ENCODE results near the gene NCAPG. TPM values are rescaled to one million over a fixed set of nuclear protein-coding genes. Genes with fewer than 3 reads are reported as not detected.

NCAPG gene
- total and polyA plus RNA-seq, 9 of the 15 experiments (the other 6 are each of a cell fraction or from before 2014, with no cell fraction given), result 25.6 to 102 (median 65.3) TPM

DNA sequence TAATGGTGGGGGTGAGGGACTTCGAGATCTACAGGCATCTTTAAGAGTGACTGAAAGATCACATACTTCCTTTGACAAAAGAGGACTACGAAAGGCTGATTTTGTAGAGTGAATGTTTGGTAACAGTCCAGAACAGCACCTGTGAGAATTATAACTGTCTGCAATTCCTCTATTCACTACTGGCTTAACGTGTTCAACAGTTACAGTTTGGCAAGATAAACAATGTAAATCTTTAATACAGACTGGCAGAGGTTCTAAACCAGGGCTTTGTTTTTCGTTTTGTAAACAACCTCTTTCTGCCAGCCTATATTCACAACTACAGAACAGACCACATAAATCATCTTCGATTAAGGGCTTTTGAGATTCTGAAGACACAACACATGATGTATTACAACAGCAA lies 66.9 kb downstream of the NCAPG start:
- FAIRE-seq (no peak), ATAC-seq (no peak), DNase-seq (ENCODE audit: extremely low read depth in 1 of 4, low spot score in 3 of 4) (no peak)
- H3K27me3 ChIP-seq (ENCODE audit: control insufficient read depth in 2 of 2, insufficient read depth in 2 of 2, low read length in 2 of 2), result no peaks in the 10 kb centered on the region
- no peaks in the 10 kb centered on the region for H3K9me1 ChIP-seq (ENCODE audit: control insufficient read depth, insufficient read depth, low read length)
- 81% methylated on average over 5 of the region's 5 CpGs for WGBS (ENCODE audit: insufficient coverage, low coverage, missing lambda C conversion rate)
- H4K20me1 ChIP-seq (replicated peaks; ENCODE audit: control insufficient read depth, insufficient read depth, low read length), result no peaks in the 10 kb centered on the region
- no peak overlapping the region for H3K4me2 ChIP-seq (ENCODE audit: insufficient read depth, low read length)
- H3K4me1 ChIP-seq (replicated peaks in 1 of 2; ENCODE audit: control insufficient read depth in 2 of 2, insufficient read depth in 2 of 2, low read length in 2 of 2), result no peaks in the 10 kb centered on the region
- no peak overlapping the region for H3K4me3 ChIP-seq
- no peak overlapping the region for H3K27ac ChIP-seq (ENCODE audit: extremely low read depth, low read depth, low read length)
- in situ Hi-C loops (cut with MboI) (no loop called here), intact Hi-C loops (cut with micrococcal nuclease) (no loop called here)
- H3K36me3 ChIP-seq (ENCODE audit: control insufficient read depth, insufficient read depth, low read length), result no peaks in the 10 kb centered on the region
- H3K79me2 ChIP-seq (ENCODE audit: control insufficient read depth, insufficient read depth, low read length), result no peaks in the 10 kb centered on the region
- POLR2A ChIA-PET, result no interaction called here
- no peak overlapping the region for H3K9ac ChIP-seq (ENCODE audit: insufficient read depth in 1 of 2, low read depth in 2 of 2, low read length in 2 of 2)
- no peaks in the 10 kb centered on the region for H3K9me3 ChIP-seq (replicated peaks; ENCODE audit: control insufficient read depth, insufficient read depth, low read depth, low read length)
- H2AFZ ChIP-seq (ENCODE audit: low read depth, low read length), result no peak overlapping the region
- no TSS peak for BruUV-seq (replicated peaks)
- CTCF ChIA-PET (ENCODE audit: low intra/inter-chr PET ratio), result no interaction called here
- TF ChIP-seq, protein P1, sequence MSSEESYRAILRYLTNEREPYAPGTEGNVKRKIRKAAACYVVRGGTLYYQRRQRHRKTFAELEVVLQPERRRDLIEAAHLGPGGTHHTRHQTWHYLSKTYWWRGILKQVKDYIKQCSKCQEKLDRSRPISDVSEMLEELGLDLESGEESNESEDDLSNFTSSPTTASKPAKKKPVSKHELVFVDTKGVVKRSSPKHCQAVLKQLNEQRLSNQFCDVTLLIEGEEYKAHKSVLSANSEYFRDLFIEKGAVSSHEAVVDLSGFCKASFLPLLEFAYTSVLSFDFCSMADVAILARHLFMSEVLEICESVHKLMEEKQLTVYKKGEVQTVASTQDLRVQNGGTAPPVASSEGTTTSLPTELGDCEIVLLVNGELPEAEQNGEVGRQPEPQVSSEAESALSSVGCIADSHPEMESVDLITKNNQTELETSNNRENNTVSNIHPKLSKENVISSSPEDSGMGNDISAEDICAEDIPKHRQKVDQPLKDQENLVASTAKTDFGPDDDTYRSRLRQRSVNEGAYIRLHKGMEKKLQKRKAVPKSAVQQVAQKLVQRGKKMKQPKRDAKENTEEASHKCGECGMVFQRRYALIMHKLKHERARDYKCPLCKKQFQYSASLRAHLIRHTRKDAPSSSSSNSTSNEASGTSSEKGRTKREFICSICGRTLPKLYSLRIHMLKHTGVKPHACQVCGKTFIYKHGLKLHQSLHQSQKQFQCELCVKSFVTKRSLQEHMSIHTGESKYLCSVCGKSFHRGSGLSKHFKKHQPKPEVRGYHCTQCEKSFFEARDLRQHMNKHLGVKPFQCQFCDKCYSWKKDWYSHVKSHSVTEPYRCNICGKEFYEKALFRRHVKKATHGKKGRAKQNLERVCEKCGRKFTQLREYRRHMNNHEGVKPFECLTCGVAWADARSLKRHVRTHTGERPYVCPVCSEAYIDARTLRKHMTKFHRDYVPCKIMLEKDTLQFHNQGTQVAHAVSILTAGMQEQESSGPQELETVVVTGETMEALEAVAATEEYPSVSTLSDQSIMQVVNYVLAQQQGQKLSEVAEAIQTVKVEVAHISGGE (CRISPR knock-in tag; IDR thresholded peaks at IDR 0.05), result no peak
- TF ChIP-seq PPARD (CRISPR knock-in tag; IDR thresholded peaks at IDR 0.05), result no peak
- TF ChIP-seq HDGF (IDR thresholded peaks at IDR 0.05), result no peak
- no peak for TF ChIP-seq NFE2 (IDR thresholded peaks at IDR 0.05; ENCODE audit: low read depth)
- no peak for TF ChIP-seq ZNF143 (CRISPR knock-in tag; IDR thresholded peaks at IDR 0.05)
- TF ChIP-seq, protein P2, sequence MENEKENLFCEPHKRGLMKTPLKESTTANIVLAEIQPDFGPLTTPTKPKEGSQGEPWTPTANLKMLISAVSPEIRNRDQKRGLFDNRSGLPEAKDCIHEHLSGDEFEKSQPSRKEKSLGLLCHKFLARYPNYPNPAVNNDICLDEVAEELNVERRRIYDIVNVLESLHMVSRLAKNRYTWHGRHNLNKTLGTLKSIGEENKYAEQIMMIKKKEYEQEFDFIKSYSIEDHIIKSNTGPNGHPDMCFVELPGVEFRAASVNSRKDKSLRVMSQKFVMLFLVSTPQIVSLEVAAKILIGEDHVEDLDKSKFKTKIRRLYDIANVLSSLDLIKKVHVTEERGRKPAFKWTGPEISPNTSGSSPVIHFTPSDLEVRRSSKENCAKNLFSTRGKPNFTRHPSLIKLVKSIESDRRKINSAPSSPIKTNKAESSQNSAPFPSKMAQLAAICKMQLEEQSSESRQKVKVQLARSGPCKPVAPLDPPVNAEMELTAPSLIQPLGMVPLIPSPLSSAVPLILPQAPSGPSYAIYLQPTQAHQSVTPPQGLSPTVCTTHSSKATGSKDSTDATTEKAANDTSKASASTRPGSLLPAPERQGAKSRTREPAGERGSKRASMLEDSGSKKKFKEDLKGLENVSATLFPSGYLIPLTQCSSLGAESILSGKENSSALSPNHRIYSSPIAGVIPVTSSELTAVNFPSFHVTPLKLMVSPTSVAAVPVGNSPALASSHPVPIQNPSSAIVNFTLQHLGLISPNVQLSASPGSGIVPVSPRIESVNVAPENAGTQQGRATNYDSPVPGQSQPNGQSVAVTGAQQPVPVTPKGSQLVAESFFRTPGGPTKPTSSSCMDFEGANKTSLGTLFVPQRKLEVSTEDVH (IDR thresholded peaks at IDR 0.05; ENCODE audit: low read depth, partially characterized antibody), result no peak
- TF ChIP-seq ETS2 (tag; IDR thresholded peaks at IDR 0.05; ENCODE audit: borderline replicate concordance, poor library complexity, severe bottlenecking), result no peak
- TF ChIP-seq ZNF778 (CRISPR knock-in tag; IDR thresholded peaks at IDR 0.05), result no peak
- TF ChIP-seq MED1 (CRISPR knock-in tag; IDR thresholded peaks at IDR 0.05; ENCODE audit: borderline replicate concordance), result no peak
- TF ChIP-seq ZNF57 (CRISPR knock-in tag; IDR thresholded peaks at IDR 0.05), result no peak
- no peak for TF ChIP-seq ADNP (tag; IDR thresholded peaks at IDR 0.05)
- TF ChIP-seq C11orf30 (IDR thresholded peaks at IDR 0.05; ENCODE audit: low read depth), result no peak

Measured in K562 (cell line).